GM21619 (cell line): ENCODE results near the gene RASA3.

ENCODE experiments used
- ATAC-seq: cut with Tn5 transposase; IDR thresholded peaks from one replicate; pipeline ENCODE4 v1.9.1; 2021; ENCODE audit not compliant: unreplicated experiment

The RASA3 gene

DNA sequence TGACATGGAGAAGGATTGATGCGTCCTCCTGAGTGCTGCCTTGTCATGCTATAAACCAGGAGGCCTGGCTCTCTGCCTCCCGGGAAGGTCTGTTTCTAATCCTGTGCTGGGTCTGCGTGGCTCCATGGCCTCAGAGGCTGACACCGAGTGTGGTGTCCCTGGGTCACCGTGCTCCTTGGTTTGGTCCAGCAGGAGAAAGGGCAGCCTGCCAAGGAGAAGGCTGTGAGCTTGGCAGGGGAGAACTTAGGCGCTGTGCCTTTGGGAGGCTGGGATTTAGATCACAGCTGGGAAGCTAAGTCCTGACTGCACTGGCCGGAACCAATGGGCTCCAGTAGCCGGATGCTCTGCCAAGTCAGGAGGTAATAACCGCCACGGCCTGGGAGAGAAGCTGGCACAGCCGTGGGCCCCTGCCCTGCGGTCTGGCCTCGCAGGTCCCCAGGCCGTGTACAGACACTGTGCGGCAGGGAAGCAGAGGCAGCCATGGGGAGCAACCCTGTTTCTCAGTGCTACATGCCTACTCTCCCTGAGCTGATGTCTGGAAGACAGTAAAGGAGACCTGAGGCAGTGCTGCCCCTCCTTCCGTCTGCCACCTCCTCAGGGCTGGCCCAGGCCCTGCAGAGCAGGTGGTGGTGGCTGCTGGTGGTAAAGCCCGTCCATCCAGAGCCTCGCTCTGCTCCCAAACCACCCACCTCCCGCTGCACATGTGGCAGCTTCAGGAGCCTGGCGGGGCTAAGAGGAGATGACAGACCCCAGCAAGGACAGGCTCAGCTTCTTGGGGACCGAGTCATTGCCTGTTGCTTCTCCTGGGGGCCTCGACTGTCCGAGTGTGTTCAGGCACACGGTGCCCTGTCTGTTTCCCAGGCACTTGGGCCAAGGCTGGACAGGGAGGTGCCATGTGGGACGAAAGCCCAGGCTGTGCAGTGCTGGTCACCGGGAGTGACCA lies 203.5 kb downstream of the RASA3 start:
- no peak for ATAC-seq
